ENCODE measurements around the gene CES5A. TPM values are rescaled to one million over a fixed set of nuclear protein-coding genes. Genes with fewer than 3 reads are reported as not detected.
A peak's percentile ranks its signal among the peaks of the same experiment; 100 is the strongest.

CES5A gene
- polyA plus RNA-seq, 3 donors = not detected

DNA sequence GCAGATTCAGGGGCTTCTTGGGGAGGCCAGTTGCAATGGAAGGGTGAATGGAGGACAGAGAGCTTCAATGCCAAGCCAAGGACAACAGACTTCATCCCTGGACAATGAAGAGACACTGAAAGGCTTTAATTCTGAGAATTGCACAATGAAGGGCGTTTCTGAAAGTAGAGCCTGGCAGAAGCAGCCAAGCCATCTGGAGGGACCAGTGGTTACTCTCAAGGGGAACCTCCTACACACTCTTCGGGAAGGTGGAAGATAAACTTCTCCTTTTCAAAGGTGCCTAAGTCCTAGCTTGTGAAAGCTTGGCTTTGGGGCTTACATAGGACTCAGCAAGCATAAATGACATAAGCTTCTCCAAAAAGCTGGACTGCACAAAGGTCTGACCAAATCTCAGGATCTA, 36.1 kb downstream of the CES5A start:
- no peak overlapping the region for H3K9ac ChIP-seq (ENCODE audit: insufficient read depth, low read length, poor library complexity, severe bottlenecking)
- H3K27ac Mint-ChIP-seq = peak overlapping the region; percentile 46 to 88 (median 80)
- peaks cover 46 to 80% of the 10 kb centered on the region in 2 donors for H3K4me1 ChIP-seq (ENCODE audit: control insufficient read depth in 1 of 2, insufficient read depth in 2 of 2, low read length in 2 of 2)
- no peak overlapping the region for H3K4me2 ChIP-seq (replicated peaks; ENCODE audit: extremely low read depth, low read length, poor library complexity, severe bottlenecking)
- peaks cover 0 to 6% (median 0%) of the 10 kb centered on the region in 3 donors for H3K27me3 Mint-ChIP-seq (ENCODE audit: low read depth in 3 of 3)
- H3K79me2 ChIP-seq (ENCODE audit: insufficient read depth, low read length) = no peaks in the 10 kb centered on the region
- no peak overlapping the region for H2AFZ ChIP-seq (ENCODE audit: insufficient read depth, low read depth, low read length, poor library complexity, severe bottlenecking)
- no peak overlapping the region for H3K4me3 ChIP-seq (replicated peaks in 1 of 3; ENCODE audit: low read depth in 2 of 3, low read length in 3 of 3)
- no peaks in the 10 kb centered on the region for H3K9me3 ChIP-seq (replicated peaks in 1 of 2; ENCODE audit: control insufficient read depth in 1 of 2, insufficient read depth in 1 of 2, low read length in 2 of 2)
- H3K36me3 ChIP-seq (replicated peaks in 1 of 2; ENCODE audit: control insufficient read depth in 1 of 2, insufficient read depth in 2 of 2, low read length in 2 of 2) = no peaks in the 10 kb centered on the region
- peak; percentile 61 to 76 (median 67) for DNase-seq
- TF ChIP-seq, protein P1, sequence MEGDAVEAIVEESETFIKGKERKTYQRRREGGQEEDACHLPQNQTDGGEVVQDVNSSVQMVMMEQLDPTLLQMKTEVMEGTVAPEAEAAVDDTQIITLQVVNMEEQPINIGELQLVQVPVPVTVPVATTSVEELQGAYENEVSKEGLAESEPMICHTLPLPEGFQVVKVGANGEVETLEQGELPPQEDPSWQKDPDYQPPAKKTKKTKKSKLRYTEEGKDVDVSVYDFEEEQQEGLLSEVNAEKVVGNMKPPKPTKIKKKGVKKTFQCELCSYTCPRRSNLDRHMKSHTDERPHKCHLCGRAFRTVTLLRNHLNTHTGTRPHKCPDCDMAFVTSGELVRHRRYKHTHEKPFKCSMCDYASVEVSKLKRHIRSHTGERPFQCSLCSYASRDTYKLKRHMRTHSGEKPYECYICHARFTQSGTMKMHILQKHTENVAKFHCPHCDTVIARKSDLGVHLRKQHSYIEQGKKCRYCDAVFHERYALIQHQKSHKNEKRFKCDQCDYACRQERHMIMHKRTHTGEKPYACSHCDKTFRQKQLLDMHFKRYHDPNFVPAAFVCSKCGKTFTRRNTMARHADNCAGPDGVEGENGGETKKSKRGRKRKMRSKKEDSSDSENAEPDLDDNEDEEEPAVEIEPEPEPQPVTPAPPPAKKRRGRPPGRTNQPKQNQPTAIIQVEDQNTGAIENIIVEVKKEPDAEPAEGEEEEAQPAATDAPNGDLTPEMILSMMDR (IDR thresholded peaks at IDR 0.05) = no peak
- no peaks in the 10 kb centered on the region for H3K27me3 ChIP-seq (ENCODE audit: control insufficient read depth in 2 of 2, insufficient read depth in 2 of 2, low read length in 2 of 2)
- H3K9me3 Mint-ChIP-seq = peaks cover 0 to 4% (median 2%) of the 10 kb centered on the region in 7 donors
- no peaks in the 10 kb centered on the region for H4K20me1 ChIP-seq (ENCODE audit: insufficient read depth, low read length)
- H3K36me3 Mint-ChIP-seq = no peaks in the 10 kb centered on the region
- H3K4me3 Mint-ChIP-seq = peak overlapping the region in 1 of 2 donors; percentile 55
- H3K27ac ChIP-seq (ENCODE audit: low read depth in 1 of 2, low read length in 2 of 2) = peak overlapping the region in 1 of 2 donors; percentile 63
- H3K4me1 Mint-ChIP-seq = peaks cover 69% of the 10 kb centered on the region
- no CpG with 5 or more reads among the region's 2 CpGs for WGBS (ENCODE audit: insufficient coverage)
- intact Hi-C loops (cut with micrococcal nuclease) = no loop called here

- H3K9ac ChIP-seq (ENCODE audit: insufficient read depth, low read length, poor library complexity, severe bottlenecking) = peak overlapping the region; percentile 25
- DNase-seq = peak; percentile 52 to 58 (median 53)
- 0% methylated on average over 1 of the region's 4 CpGs for WGBS (ENCODE audit: insufficient coverage)
Measured at GRCh38 chr16:55836158-55836611, 39.0 kb downstream of the CES5A start.

More at GRCh38 chr16:55836158-55836611, 39.0 kb downstream of the CES5A start:
- intact Hi-C loops (cut with micrococcal nuclease) = no loop called here
- peak overlapping the region in 1 of 3 experiments; percentile 4 for H3K4me3 ChIP-seq (replicated peaks in 1 of 3; ENCODE audit: low read depth in 2 of 3, low read length in 3 of 3)
- peaks cover 66 to 92% of the 10 kb centered on the region in 2 donors for H3K4me1 ChIP-seq (ENCODE audit: control insufficient read depth in 1 of 2, insufficient read depth in 2 of 2, low read length in 2 of 2)
- H3K9me3 ChIP-seq (replicated peaks in 1 of 2; ENCODE audit: control insufficient read depth in 1 of 2, insufficient read depth in 1 of 2, low read length in 2 of 2) = no peaks in the 10 kb centered on the region
- H2AFZ ChIP-seq (ENCODE audit: insufficient read depth, low read depth, low read length, poor library complexity, severe bottlenecking) = no peak overlapping the region
- H3K4me3 Mint-ChIP-seq = no peak overlapping the region
- H3K27ac Mint-ChIP-seq = peak overlapping the region; percentile 80 to 93 (median 90)
- H3K4me1 Mint-ChIP-seq = peaks cover 85% of the 10 kb centered on the region
- peaks cover 0 to 4% (median 2%) of the 10 kb centered on the region in 7 donors for H3K9me3 Mint-ChIP-seq
- H4K20me1 ChIP-seq (ENCODE audit: insufficient read depth, low read length) = no peaks in the 10 kb centered on the region
- peak overlapping the region; percentile 67 to 83 for H3K27ac ChIP-seq (ENCODE audit: low read depth in 1 of 2, low read length in 2 of 2)
- no peaks in the 10 kb centered on the region for H3K27me3 ChIP-seq (ENCODE audit: control insufficient read depth in 2 of 2, insufficient read depth in 2 of 2, low read length in 2 of 2)
- peaks cover 9% of the 10 kb centered on the region for H3K79me2 ChIP-seq (ENCODE audit: insufficient read depth, low read length)
- peaks cover 0 to under 1% of the 10 kb centered on the region in 2 donors for H3K36me3 Mint-ChIP-seq
- TF ChIP-seq, protein P1 (IDR thresholded peaks at IDR 0.05) = no peak
- peaks cover 0 to 8% (median under 1%) of the 10 kb centered on the region in 3 donors for H3K27me3 Mint-ChIP-seq (ENCODE audit: low read depth in 3 of 3)
- peak overlapping the region; percentile 11 for H3K4me2 ChIP-seq (replicated peaks; ENCODE audit: extremely low read depth, low read length, poor library complexity, severe bottlenecking)
- no peaks in the 10 kb centered on the region for H3K36me3 ChIP-seq (replicated peaks in 1 of 2; ENCODE audit: control insufficient read depth in 1 of 2, insufficient read depth in 2 of 2, low read length in 2 of 2)
